K562 (cell line): ENCODE results near the gene PLA2G4D.

ENCODE experiments used
- HDGF ChIP-seq: fragments of 450-650 bp; IDR thresholded peaks from 2 replicates; pipeline ENCODE4 v1.6.1; 2016
- PHF8 ChIP-seq: fragments of 200-600 bp; sonication (generic); IDR thresholded peaks from 2 replicates; pipeline ENCODE4 v1.6.1; 2012; ENCODE audit warnings: mixed run types, mild to moderate bottlenecking, inconsistent platforms, low read length, moderate library complexity, borderline replicate concordance
- SIX5 ChIP-seq, 2 experiments: IDR thresholded peaks; 2 replicates each; pipeline ENCODE4 v1.6.1; 2011; ENCODE audit warnings: low read length in 2 of 2, borderline replicate concordance in 1 of 2, low read depth in 1 of 2, mild to moderate bottlenecking in 1 of 2, moderate library complexity in 1 of 2; ENCODE audit not compliant: insufficient read depth in 1 of 2
- TRIM24 ChIP-seq, 2 experiments: fragments of 450-650 bp; IDR thresholded peaks; 2 replicates each; pipeline ENCODE4 v1.6.1; 2016
- ZNF57 ChIP-seq: fragments of 450-650 bp; formaldehyde crosslinking; IDR thresholded peaks from 2 replicates; pipeline ENCODE4 v1.4.0; 2020; ENCODE audit warnings: mild to moderate bottlenecking, moderate library complexity
- TF ChIP-seq, protein P1 (sequence below), 3 experiments: IDR thresholded peaks in 2 of 3; conservative IDR thresholded peaks in 1 of 3; 2 replicates each; pipeline ENCODE4 v1.5.1; 2011 to 2012; ENCODE audit warnings: low read length in 3 of 3, mild to moderate bottlenecking in 3 of 3, control low read depth in 2 of 3, improper control_type of control experiment in 1 of 3, inconsistent platforms in 1 of 3, low read depth in 1 of 3, mixed read lengths in 1 of 3, moderate library complexity in 1 of 3; ENCODE audit not compliant: insufficient read depth in 2 of 3
- TF ChIP-seq, protein P2 (sequence below): fragments of 450-650 bp; IDR thresholded peaks from 2 replicates; pipeline ENCODE4 v1.6.1; 2014; ENCODE audit warnings: low read depth, mild to moderate bottlenecking, moderate library complexity, borderline replicate concordance

DNA sequence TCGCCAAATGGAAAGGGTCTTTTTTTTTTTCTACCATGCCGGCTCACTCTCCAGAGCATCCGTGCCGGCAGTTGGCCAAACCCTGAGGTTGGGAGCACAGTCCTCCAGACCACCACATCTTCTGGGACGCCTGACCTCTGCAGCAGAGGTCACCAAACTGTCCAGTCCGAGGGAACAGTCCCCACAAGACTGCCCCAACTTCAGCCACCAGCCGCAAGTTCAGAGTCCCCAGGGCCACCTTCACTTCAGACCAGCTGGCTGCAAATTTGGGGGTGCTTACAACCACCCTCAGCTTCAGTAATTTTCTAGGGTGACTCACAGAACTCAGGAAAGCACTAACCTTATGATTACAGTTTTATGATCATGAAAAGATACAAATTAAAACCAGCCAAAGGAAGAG, 28.9 kb downstream of the PLA2G4D start:
- TF ChIP-seq, protein P1, sequence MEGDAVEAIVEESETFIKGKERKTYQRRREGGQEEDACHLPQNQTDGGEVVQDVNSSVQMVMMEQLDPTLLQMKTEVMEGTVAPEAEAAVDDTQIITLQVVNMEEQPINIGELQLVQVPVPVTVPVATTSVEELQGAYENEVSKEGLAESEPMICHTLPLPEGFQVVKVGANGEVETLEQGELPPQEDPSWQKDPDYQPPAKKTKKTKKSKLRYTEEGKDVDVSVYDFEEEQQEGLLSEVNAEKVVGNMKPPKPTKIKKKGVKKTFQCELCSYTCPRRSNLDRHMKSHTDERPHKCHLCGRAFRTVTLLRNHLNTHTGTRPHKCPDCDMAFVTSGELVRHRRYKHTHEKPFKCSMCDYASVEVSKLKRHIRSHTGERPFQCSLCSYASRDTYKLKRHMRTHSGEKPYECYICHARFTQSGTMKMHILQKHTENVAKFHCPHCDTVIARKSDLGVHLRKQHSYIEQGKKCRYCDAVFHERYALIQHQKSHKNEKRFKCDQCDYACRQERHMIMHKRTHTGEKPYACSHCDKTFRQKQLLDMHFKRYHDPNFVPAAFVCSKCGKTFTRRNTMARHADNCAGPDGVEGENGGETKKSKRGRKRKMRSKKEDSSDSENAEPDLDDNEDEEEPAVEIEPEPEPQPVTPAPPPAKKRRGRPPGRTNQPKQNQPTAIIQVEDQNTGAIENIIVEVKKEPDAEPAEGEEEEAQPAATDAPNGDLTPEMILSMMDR (IDR thresholded peaks at IDR 0.05 in 2 of 3, conservative IDR thresholded peaks at IDR 0.05 in 1 of 3; ENCODE audit: insufficient read depth in 2 of 3, low read depth in 1 of 3, low read length in 3 of 3) = no peak
- TF ChIP-seq HDGF (no peak), SIX5 (IDR thresholded peaks at IDR 0.05; ENCODE audit: borderline replicate concordance in 1 of 2, insufficient read depth in 1 of 2, low read depth in 1 of 2, low read length in 2 of 2) (no peak), ZNF57 (CRISPR knock-in tag) (no peak), TRIM24 (IDR thresholded peaks at IDR 0.05) (no peak), PHF8 (no peak)
- TF ChIP-seq, protein P2, sequence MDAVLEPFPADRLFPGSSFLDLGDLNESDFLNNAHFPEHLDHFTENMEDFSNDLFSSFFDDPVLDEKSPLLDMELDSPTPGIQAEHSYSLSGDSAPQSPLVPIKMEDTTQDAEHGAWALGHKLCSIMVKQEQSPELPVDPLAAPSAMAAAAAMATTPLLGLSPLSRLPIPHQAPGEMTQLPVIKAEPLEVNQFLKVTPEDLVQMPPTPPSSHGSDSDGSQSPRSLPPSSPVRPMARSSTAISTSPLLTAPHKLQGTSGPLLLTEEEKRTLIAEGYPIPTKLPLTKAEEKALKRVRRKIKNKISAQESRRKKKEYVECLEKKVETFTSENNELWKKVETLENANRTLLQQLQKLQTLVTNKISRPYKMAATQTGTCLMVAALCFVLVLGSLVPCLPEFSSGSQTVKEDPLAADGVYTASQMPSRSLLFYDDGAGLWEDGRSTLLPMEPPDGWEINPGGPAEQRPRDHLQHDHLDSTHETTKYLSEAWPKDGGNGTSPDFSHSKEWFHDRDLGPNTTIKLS = no peak
